Measurements from ENCODE around the gene EML6. TPM values are rescaled to one million over a fixed set of nuclear protein-coding genes. Genes with fewer than 3 reads are reported as not detected.

The EML6 gene
- total and polyA plus RNA-seq, 2 of the 13 experiments (the other 11 are each of a cell fraction or from before 2014, with no cell fraction given) = 17.2 to 32.4 TPM

- 0 out of 2 replicates have a peak, but pooled peaks have one; percentile 41 for TF ChIP-seq MIER2 (CRISPR knock-in tag; IDR thresholded peaks at IDR 0.05)
- peak; percentile 74; the same call in 1 of the 2 replicates for TF ChIP-seq ATF2 (CRISPR knock-in tag; IDR thresholded peaks at IDR 0.05)
- TF ChIP-seq HDAC1 (CRISPR knock-in tag; IDR thresholded peaks at IDR 0.05) = peak; percentile 42
- TF ChIP-seq E2F2 (CRISPR knock-in tag; IDR thresholded peaks at IDR 0.05; ENCODE audit: borderline replicate concordance) = no peak
- TF ChIP-seq ZMYM4 (CRISPR knock-in tag; IDR thresholded peaks at IDR 0.05) = peak; percentile 89
- TF ChIP-seq MIER3 (CRISPR knock-in tag; IDR thresholded peaks at IDR 0.05; ENCODE audit: borderline replicate concordance) = peak; percentile 85; the same call in 1 of the 2 replicates
- 0 out of 2 replicates have a peak, but pooled peaks have one; percentile 50 for TF ChIP-seq ZNF772 (CRISPR knock-in tag; IDR thresholded peaks at IDR 0.05)
- TF ChIP-seq HOXA3 (CRISPR knock-in tag; IDR thresholded peaks at IDR 0.05) = peak; percentile 54
- TF ChIP-seq BCL3 (CRISPR knock-in tag; IDR thresholded peaks at IDR 0.05) = no peak
- peak; percentile 87; the same call in 1 of the 2 replicates for TF ChIP-seq HNF4G (IDR thresholded peaks at IDR 0.05; ENCODE audit: borderline replicate concordance, low read depth, low read length)
- 0 out of 2 replicates have a peak, but pooled peaks have one; percentile 27 for TF ChIP-seq HNF4G (CRISPR knock-in tag; IDR thresholded peaks at IDR 0.05; ENCODE audit: borderline replicate concordance, low read depth)
- TF ChIP-seq FOXK1 (CRISPR knock-in tag; IDR thresholded peaks at IDR 0.05; ENCODE audit: borderline replicate concordance, low read depth) = peak; percentile 61; the same call in 1 of the 2 replicates
- no peak for TF ChIP-seq DRAP1 (CRISPR knock-in tag; IDR thresholded peaks at IDR 0.05)
- TF ChIP-seq ETV5 (CRISPR knock-in tag; IDR thresholded peaks at IDR 0.05; ENCODE audit: borderline replicate concordance) = peak; percentile 30; the same call in 1 of the 2 replicates
- peak; percentile 97 for TF ChIP-seq ZNF644 (CRISPR knock-in tag; IDR thresholded peaks at IDR 0.05; ENCODE audit: low read depth)
- TF ChIP-seq POLR2AphosphoS2 (IDR thresholded peaks at IDR 0.05; ENCODE audit: low read depth, low read length) = no peak
- peak; percentile 98 for TF ChIP-seq GATAD2A (CRISPR knock-in tag; IDR thresholded peaks at IDR 0.05)
- peak; percentile 31; the same call in 1 of the 2 replicates for TF ChIP-seq ARID4A (CRISPR knock-in tag; IDR thresholded peaks at IDR 0.05; ENCODE audit: borderline replicate concordance)
- TF ChIP-seq NR2F1 (CRISPR knock-in tag; IDR thresholded peaks at IDR 0.05) = peak; percentile 88 to 91
- no peak for TF ChIP-seq RAD21 (CRISPR knock-in tag; IDR thresholded peaks at IDR 0.05)
- TF ChIP-seq KLF16 (CRISPR knock-in tag; IDR thresholded peaks at IDR 0.05) = 0 out of 4 replicates have a peak, but pooled peaks of 1 of the 2 experiments have one; percentile 54
- peak; percentile 56; the same call in 1 of the 2 replicates for TF ChIP-seq DMAP1 (CRISPR knock-in tag; IDR thresholded peaks at IDR 0.05)
Measured at GRCh38 chr2:54858021-54858681, 134.7 kb downstream of the EML6 start (continued).
